Stimulated activated CD4-positive, alpha-beta T cell treated with anti-CD3 and anti-CD28 coated beads, Interleukin-15, amount 100 ng/mL, for 48 hours (primary cell): ENCODE measurements around the gene ZNF365.
"Not testable (repeated sequence)": the region's sequence is repeated elsewhere in the genome, so short reads cannot be mapped to it uniquely, and the experiment has no call there.

Source experiments
- DNase-seq, 2 donors: peaks; one replicate each; pipeline ENCODE4 v3.0.0-alpha.2; 2020; ENCODE audit warnings: low read depth in 2 of 2

Gene ZNF365, protein sequence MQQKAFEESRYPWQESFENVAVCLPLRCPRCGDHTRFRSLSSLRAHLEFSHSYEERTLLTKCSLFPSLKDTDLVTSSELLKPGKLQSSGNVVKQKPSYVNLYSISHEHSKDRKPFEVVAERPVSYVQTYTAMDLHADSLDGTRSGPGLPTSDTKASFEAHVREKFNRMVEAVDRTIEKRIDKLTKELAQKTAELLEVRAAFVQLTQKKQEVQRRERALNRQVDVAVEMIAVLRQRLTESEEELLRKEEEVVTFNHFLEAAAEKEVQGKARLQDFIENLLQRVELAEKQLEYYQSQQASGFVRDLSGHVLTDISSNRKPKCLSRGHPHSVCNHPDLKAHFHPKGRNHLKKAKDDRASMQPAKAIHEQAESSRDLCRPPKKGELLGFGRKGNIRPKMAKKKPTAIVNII

DNA sequence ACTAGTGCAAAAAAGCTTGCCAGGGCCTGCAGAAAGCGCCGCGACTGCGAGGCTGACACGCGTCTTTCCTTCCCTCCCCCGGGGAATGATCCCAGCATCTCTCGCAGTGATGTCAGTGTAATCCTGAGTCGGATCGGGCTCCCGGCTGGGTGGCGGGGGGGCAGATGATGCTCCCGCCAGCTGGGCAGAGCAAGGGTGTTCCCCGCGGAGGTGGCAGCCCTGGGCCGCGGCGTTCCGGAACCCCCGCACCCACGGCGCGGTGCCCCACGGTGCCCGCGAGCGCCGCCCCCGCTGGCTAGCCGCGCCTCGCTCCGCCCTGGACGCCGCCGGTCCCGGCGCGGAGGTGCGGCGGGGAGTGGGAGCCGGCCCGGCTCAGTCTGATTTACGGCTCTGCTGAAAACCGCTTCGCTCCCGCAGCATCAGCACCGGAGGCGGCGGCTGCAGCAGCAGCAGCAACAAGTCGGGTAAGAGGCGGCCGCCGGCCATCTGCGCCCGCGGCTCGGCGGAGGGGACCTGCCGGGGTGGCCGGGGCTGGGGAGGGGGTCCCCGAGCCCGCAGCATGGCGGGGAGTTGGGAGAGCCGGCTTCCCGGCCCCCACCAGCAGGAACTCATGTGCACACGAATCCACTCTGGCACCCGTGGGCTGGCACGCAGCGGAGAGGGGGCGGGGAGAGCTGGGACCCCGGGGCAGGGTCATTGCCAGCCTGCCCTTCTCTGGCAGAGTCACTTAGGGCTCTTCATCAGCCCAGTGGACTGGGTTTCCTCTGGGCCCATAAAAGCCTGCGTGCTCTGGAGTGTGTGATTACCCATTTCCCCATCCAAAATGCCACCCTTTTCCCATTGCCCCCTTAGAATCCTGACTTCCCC is at the start of gene ZNF365:
Gene ZNF365 (plus strand): TSS at position 375 of the 867 bp plus-strand sequence. CDS start 1,825 bp downstream, outside the sequence.
- DNase-seq, result peak; percentile 9 to 19

DNA sequence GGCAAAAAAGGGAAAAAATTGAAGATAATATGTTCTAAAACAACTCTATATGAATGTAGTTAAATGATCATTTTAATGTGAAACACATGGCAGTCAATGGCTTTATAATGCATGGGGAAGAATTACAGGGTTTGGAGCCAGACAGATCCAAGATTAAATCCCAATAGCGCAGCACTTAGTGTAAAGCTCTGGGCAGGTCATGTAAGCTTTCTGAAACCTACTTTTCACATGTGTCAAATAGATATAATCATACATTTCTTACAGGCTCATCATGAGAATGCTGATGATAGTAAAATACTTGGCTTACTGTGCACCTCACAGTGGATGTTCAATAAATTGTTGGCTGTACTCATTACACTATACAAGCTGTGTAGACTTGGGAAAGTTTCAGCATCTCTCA is 48.0 kb upstream of the ZNF365 start:
- no peak for DNase-seq

DNA sequence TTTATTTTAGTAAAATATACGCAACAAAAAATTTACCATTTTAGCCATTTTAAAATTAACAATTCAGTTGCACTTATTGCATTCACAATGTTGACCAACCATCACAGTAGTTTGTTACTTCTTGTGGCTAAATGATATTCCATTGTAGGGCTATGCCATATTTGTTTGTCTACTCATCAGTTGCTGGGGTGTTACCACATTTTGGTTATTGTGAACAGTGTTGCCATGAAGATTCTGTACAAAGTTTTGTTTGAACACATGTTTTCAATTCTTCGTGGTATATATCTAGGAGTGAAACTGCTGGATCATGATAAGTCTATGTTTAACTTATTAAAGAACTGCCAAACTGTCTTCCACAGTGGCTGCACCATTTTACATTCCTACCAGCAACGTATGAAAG is 46.3 kb upstream of the ZNF365 start:
- no peak for DNase-seq

DNA sequence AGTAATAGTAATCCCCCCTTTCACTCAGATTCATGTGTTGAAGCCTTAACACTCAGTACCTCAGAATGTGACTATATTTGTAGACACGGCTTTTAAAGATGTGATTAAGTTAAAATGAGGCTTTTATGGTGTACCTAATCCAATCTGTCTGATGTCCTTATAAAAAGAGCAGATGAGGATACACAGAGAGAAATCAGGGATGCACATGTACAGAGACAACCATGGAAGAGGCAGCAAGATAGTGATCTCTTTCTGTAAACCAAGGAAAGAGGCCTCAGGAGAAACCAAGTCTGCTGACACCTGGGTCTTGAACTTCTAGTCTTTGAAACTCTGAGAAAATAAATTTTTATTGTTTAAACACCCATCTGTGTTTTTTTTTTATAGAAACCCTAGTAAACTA is 44.0 kb upstream of the ZNF365 start:
- no peak for DNase-seq

DNA sequence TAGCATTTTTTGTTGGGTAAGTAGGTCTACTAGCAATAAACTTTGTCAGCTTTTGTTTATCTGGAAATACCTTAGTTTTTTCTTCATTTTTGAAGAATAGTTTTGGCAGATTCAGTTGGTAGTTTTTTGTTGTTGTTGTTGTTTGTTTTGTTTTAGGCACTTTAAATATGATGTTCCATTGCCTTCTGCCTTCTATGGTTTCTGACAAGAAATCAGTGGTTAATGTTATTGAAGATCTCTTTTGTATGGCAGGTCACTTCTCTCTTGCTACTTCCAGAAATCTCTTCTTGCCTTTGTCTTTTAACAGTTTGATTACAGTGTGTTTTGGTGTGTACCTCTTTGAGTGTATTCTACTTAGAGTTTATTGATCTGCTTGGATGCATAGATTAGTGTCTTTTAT is 41.8 kb upstream of the ZNF365 start:
- DNase-seq, result no peak

DNA sequence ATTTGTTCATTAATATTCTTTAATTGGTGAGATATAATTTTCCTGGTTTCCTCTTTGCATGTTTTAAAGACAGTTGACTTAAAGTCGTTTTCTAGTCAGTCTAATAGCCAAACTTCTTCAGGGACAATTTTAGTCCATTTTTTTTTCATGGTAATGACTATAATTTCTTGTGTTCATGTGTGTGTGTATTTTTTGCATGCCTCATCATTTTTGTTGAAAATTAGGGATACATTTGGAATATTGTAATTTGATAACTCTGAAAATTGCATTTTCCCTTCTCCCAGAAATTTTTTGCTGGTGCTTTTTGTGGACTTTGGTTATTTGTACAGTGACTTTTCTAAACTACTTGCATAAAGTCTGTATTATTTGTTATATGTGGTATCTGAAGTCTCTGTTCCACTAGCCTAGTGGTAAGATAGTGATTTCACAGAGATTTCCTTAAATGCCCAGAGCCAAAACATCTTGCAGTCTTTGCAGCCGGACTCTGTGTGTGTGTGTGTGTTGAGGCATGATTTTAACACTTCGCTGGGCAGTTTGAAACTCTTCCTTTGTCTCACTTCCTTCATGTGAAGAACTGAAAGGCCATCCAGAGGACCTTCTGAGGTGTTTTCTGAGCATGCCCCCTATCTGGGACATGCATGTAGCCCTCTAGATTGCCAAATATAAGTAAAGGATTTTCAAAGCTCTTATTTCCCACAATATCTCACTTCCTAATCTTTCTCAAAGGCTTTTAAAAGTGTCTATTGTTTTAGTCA is 40.9 kb upstream of the ZNF365 start:
- no peak for DNase-seq

DNA sequence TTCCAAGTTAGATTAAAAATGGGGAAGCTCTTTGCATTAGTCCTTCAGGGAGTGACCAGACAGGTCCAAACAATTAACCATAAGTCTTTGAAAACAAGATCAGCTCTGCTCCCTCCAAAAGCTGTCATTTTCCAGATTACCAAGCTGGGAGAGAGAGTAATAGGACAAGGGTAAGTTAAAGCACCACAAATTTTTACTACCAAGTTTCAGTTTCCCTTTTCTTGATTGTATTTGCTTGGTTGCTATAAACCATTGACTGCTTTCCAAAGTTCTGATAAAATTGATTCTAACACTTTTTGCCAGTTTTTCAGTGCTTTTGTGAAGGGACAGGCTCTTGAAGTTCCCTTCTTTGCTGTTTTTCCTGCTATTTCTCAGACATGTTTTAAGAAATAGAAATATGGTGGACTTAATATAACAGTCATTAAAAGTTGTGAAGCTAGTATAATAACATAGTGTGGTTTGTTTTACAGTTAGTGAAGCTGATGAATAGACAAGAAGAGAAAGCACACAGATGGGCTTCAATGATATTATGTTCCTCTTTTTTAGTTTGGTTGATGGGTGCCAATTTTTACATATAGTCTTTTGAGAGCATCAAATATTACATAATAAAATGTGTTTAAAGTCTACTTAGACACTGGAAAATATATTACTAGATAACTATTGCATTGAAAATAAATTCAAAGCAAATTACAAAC is 40.0 kb upstream of the ZNF365 start:
- no peak for DNase-seq

DNA sequence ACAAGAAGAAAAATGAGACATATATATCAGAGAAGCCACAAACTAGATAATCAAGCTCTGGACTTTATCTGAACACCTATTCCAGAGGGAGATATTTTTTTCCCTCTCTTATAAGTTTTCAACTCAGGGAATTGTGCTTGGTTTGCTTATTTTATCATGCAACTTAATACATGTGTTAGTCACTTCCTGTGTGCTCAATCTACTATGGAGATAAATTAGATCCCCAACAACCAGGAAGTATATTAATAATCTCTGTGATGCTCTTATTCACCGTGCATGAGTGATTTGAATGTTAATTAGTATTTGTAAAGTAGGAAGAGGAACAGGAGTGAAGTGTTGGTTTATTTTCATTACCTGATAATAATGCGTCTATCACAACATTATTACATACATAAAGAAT is 38.8 kb upstream of the ZNF365 start:
- no peak for DNase-seq

DNA sequence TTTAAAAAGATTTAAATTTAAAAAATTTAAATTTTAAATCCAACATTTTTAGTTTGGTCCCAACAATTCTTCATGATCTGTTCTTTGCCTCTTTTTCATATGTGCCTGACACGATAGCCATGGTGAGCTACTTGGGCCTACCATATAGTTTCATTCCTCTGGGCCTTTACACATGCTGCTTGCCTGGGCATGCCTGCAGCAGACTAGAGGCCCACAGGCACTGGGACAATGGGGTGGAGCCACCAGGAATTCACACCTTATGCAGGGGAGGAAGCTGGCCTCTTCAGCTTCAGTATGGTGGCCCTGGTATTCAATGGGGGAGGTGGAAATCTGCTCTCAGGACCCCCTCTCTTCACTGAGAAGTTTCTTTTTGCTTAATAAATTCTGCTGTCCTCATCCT is 37.8 kb upstream of the ZNF365 start:
- DNase-seq, result no peak

DNA sequence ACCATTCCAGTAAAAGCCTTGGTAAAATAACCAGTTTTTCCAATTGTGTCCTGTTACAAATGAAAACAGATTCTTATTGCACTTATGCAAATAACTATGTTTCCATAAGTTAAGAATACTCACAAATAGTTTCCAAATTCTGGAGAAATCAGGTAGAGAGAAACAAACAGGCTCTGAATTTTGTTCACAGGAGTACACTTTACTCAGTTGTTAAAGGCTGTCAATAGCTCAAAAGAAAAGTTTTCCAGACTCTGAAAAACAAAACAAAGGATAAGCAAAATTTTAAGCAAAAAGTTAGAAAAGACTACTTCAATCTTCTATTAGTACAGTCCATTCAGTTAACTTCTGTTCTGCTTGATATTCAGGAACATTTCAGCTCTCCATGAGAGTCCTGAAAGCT is 32.8 kb upstream of the ZNF365 start:
- no peak for DNase-seq

DNA sequence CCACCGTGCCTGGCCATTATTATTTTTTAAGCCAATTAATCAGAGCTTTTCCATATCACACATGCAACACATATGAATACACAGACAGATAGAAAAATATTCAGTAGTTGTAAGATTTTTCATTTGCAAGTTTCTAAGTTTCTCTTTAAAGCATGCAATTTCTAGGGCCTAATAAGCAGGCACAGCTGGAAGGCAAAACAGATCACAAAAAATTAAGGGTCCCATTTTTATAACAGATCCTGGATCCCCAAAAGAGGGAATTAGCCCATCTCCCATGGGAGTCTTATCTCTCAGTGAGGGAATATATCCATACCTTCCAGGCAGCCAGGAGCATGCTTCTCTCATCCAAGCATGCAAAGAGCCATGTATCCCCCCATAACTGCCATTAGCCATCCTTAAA is 31.2 kb upstream of the ZNF365 start:
- DNase-seq, result no peak

DNA sequence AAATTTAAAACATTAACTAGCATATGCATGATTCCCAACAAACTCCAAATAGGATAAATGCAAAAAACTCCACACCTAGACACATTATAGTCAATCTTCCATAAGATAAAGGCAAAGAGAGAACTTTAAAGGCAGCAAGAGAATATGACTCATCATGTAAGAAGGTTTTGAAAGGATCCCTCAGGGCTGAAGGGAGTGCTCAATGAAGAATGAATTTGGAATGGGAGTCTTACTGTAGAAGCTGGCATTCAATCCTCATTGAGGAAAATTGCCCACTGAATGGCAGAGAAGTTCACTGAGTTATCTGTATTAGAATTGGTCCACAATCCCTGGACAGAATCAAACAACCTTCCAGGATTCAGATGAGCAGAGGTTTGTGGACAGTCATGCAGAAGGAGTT is 26.1 kb upstream of the ZNF365 start:
- no peak for DNase-seq

DNA sequence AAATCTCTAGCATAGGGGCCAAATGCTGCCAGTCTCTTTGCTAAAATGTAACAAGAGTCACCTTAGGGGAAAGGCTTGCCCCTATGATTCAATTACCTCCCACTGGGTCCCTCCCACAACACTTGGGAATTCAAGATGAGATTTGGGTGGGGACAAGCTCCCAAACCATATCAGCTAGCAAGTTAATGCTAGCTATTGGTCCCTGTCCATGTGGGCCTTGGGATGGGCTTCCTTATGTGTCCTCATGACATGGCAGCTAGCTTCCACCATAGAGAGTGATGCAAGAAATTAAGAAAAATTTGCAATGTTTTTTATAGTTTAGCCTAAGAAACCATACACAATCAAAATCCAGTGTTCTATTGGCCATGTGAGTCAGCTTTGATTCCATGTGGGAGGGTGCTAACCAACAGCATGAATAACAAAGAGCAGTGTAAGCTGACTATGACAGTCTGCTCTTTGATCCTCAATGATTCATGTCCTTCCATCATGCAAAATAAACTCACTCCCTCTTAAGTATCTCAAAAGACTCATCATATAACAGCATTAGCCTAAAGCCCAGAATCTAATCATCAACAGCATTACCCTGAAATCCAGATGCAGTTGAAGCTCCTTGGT is 21.7 kb upstream of the ZNF365 start:
- DNase-seq, result peak in 1 of 2 donors; percentile 15

DNA sequence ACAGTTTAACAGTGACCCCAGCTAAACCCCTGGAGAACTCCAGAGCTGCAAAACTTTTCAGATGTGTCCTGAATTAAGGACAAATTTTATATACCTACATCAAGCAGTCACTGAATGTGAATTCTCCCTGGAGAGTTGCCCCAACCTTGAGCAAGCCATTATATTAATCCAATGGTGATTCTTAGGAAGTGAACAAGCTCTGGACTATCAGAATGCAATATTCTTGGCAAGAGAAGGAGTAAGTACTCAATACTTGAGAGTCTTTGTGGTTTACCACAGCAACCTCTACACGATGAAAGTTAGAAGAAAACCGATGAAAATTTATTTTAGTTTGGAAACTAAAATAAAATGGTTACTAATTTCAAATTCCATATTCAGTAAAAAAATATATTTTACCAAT is 19.3 kb upstream of the ZNF365 start:
- DNase-seq, result no peak

DNA sequence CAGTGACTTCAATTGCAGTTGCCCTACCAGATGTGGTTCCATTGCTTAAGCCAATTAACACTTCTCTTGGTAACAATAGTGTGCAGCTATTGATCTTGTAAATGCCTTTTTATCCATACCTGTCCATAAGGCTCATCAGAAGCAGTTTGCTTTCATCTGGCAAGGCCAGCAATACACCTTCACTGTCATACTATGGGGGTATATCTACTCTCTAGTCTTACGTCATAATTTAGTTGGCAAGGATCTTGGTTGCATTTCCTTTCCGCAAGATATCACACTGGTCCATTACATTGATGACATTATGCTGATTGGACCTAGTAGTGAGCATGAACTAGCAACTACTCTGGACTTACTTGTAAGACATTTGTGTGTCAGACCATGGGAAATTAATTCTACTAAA is 17.7 kb upstream of the ZNF365 start:
- DNase-seq, result no peak

DNA sequence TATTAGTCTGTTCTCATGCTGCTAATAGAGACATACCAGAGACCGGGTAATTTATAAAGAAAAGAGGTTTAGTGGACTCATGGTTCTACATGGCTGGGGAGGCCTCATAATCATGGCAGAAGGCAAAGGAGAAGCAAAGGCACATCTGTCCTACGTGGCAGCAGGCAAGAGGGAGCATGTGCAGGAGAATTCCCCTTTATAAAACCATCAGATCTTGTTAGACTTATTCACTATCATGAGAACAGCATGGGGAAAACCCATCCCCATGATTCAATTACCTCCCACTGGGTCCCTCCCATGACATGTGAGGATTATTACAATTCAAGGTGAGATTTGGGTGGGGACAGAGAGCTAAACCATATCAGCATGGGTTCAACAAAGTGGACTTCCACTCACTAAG is 16.0 kb upstream of the ZNF365 start:
- DNase-seq, result not testable (repeated sequence)

DNA sequence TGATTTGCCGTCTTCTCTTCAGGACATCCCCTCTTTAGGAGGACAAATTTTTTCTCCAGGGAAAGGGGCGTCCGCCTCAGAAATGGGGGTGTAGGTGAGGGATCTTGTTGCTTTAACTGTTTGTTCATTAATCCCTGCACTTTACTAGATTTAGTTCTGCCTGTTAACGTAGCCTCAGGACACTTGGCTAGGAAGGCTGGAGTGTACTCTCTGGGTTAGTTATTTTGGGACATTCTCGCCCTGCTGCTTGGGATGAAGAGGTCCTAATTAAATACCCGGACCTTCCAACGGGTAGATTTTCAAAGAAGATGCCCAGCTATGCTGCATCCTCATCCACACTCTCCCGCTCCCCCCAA is 552 bp upstream of the ZNF365 start:
- DNase-seq, result no peak

DNA sequence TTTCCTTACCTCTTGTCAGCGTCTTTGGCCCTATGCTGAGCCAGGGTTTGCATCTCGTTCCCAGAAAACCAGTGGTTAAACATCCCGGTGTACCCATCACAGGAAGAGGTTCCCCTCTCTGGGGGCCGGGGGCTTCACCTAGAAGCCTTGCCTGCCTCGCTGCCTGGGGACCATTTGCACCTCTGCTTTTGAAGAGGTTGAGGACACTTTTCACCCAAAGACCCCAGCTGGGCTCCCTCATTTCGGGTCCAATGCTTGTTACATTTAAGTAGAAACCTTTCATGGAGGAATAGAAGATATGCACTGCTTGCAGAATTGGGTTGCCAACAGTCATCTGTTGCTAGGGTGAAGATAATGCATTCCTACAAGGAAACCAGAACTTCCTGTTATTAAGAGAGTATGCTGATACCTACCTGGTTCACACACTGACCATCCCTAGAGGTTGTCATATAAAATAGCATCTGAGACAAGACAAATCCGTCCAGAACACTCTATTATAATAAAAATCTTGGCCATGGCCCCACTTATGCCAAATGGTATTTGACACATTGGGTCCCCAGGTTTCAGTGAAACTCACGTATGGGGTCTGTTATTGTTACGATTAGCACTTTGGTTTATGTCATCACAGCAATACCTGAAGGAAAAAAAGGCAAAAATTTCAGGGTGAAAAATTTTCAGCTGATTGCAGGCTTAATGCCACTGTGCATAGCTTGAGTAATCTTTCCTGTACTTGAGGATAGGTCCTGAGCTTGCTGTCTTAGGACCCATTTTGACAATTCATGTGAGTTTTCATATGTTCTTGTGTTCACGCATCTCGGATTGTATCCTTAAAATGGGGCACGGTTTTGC is 917 bp downstream of the ZNF365 start:
- no peak for DNase-seq

DNA sequence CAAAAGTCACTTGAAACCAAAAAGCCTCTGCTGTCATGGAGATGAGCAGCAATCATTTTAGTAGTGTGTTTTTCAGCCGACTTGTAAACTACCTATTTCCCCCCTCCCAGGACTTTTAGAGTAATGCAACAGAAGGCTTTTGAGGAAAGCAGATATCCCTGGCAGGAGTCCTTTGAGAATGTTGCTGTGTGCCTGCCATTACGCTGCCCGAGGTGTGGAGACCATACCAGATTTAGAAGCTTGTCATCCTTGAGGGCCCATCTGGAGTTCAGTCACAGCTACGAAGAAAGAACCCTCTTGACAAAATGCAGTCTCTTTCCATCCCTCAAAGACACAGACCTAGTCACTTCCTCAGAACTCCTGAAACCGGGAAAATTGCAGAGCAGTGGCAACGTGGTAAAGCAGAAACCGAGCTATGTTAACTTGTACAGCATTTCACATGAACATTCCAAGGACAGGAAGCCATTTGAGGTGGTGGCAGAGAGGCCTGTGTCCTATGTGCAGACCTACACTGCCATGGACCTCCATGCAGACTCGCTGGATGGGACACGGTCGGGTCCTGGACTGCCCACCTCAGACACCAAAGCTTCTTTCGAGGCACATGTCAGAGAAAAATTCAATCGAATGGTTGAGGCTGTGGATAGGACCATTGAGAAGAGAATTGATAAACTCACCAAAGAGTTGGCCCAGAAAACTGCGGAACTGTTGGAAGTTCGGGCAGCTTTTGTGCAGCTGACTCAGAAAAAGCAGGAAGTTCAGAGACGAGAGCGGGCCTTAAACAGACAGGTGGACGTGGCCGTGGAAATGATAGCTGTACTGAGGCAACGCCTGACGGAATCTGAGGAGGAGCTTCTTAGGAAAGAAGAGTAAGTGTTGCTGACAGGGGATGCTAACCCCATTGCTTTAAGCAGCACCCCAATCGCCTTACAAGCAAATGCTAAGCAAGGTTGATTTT is 2.2 kb downstream of the ZNF365 start:
- DNase-seq, result no peak
